ENCODE results near the gene NDUFAF7.
"Not testable (repeated sequence)": the region's sequence is repeated elsewhere in the genome, so short reads cannot be mapped to it uniquely, and the experiment has no call there.

Gene NDUFAF7

GRCh38 chr2:37211939-37212338 is 19.5 kb upstream of the NDUFAF7 start:
- DNase-seq (ENCODE audit: low read depth in 2 of 2): no peak

GRCh38 chr2:37215250-37215649 is 16.2 kb upstream of the NDUFAF7 start:
- DNase-seq (ENCODE audit: low read depth in 2 of 2): no peak

GRCh38 chr2:37219046-37219445 is 12.4 kb upstream of the NDUFAF7 start:
- no peak for DNase-seq (ENCODE audit: low read depth in 2 of 2)

GRCh38 chr2:37223131-37223530 is 8.3 kb upstream of the NDUFAF7 start:
- DNase-seq (ENCODE audit: low read depth in 2 of 2): no peak

GRCh38 chr2:37224063-37224462 is 7.4 kb upstream of the NDUFAF7 start:
- no peak for DNase-seq (ENCODE audit: low read depth in 2 of 2)

- DNase-seq (ENCODE audit: low read depth in 2 of 2): not testable (repeated sequence)
Observed at GRCh38 chr2:37225129-37225528, 6.3 kb upstream of the NDUFAF7 start.

GRCh38 chr2:37226863-37227262 is 4.6 kb upstream of the NDUFAF7 start:
- no peak for DNase-seq (ENCODE audit: low read depth in 2 of 2)

GRCh38 chr2:37228788-37229187 is 2.7 kb upstream of the NDUFAF7 start:
- DNase-seq (ENCODE audit: low read depth in 2 of 2): no peak

- no peak for DNase-seq (ENCODE audit: low read depth in 2 of 2)
Observed at GRCh38 chr2:37230581-37230980, 877 bp upstream of the NDUFAF7 start.

- DNase-seq (ENCODE audit: low read depth in 2 of 2): no peak
Observed at GRCh38 chr2:37232131-37232933, 874 bp downstream of the NDUFAF7 start.

GRCh38 chr2:37243435-37243834 is 12.0 kb downstream of the NDUFAF7 start:
- no peak for DNase-seq (ENCODE audit: low read depth in 2 of 2)

GRCh38 chr2:37244017-37244416 is 12.6 kb downstream of the NDUFAF7 start:
- DNase-seq (ENCODE audit: low read depth in 2 of 2): no peak

- DNase-seq (ENCODE audit: low read depth in 2 of 2): no peak
Observed at GRCh38 chr2:37244755-37245154, 13.3 kb downstream of the NDUFAF7 start.

- no peak for DNase-seq (ENCODE audit: low read depth in 2 of 2)
Observed at GRCh38 chr2:37246205-37246604, 14.7 kb downstream of the NDUFAF7 start.

- DNase-seq (ENCODE audit: low read depth in 2 of 2): no peak
Observed at GRCh38 chr2:37250869-37251740, 19.6 kb downstream of the NDUFAF7 start.

- no peak for DNase-seq (ENCODE audit: low read depth in 2 of 2)
Observed at GRCh38 chr2:37262522-37262921, 31.1 kb downstream of the NDUFAF7 start.

GRCh38 chr2:37263839-37264238 is 32.4 kb downstream of the NDUFAF7 start:
- no peak for DNase-seq (ENCODE audit: low read depth in 2 of 2)

- no peak for DNase-seq (ENCODE audit: low read depth in 2 of 2)
Observed at GRCh38 chr2:37267685-37268084, 36.2 kb downstream of the NDUFAF7 start.

- no peak for DNase-seq (ENCODE audit: low read depth in 2 of 2)
Observed at GRCh38 chr2:37268111-37268510, 36.7 kb downstream of the NDUFAF7 start.

- DNase-seq (ENCODE audit: low read depth in 2 of 2): no peak
Observed at GRCh38 chr2:37271376-37272067, 40.1 kb downstream of the NDUFAF7 start.

- DNase-seq (ENCODE audit: low read depth in 2 of 2): no peak
Observed at GRCh38 chr2:37274359-37274965, 43.0 kb downstream of the NDUFAF7 start.

GRCh38 chr2:37276291-37276690 is 44.8 kb downstream of the NDUFAF7 start:
- DNase-seq (ENCODE audit: low read depth in 2 of 2): no peak
